ENCODE results near the gene UBE2Z.

UBE2Z gene

GRCh38 chr17:48878920-48879898 lies 29.0 kb upstream of the UBE2Z start:
- H3K4me1 ChIP-seq (ENCODE audit: control insufficient read depth, insufficient read depth, low read length, unreplicated experiment), result no peaks in the 10 kb centered on the region
- no peak overlapping the region for H3K4me3 ChIP-seq (ENCODE audit: low read depth, low read length)
- H2AFZ ChIP-seq (ENCODE audit: low read length, unreplicated experiment), result no peak overlapping the region
- no peaks in the 10 kb centered on the region for H3K27me3 ChIP-seq (ENCODE audit: insufficient read depth, low read length)
- H3K79me2 ChIP-seq (ENCODE audit: control insufficient read depth, insufficient read depth, low read length, unreplicated experiment), result no peaks in the 10 kb centered on the region
- no peak overlapping the region for H3K27ac ChIP-seq (ENCODE audit: low read depth, low read length)
- no peaks in the 10 kb centered on the region for H3K36me3 ChIP-seq (ENCODE audit: insufficient read depth, low read length)

- Histone ChIP-seq H3K27me3 (ENCODE audit: insufficient read depth, low read length) (no peaks in the 10 kb centered on the region), H3K4me3 (ENCODE audit: low read depth, low read length) (no peak overlapping the region), H3K4me1 (ENCODE audit: control insufficient read depth, insufficient read depth, low read length, unreplicated experiment) (no peaks in the 10 kb centered on the region), H3K36me3 (ENCODE audit: insufficient read depth, low read length) (no peaks in the 10 kb centered on the region), H3K79me2 (ENCODE audit: control insufficient read depth, insufficient read depth, low read length, unreplicated experiment) (no peaks in the 10 kb centered on the region), H2AFZ (ENCODE audit: low read length, unreplicated experiment) (no peak overlapping the region), H3K27ac (ENCODE audit: low read depth, low read length) (no peak overlapping the region)
Observed at GRCh38 chr17:48882272-48882671, 25.9 kb upstream of the UBE2Z start.

- Histone ChIP-seq H3K36me3 (ENCODE audit: insufficient read depth, low read length) (no peaks in the 10 kb centered on the region), H3K4me3 (ENCODE audit: low read depth, low read length) (no peak overlapping the region), H3K79me2 (ENCODE audit: control insufficient read depth, insufficient read depth, low read length, unreplicated experiment) (no peaks in the 10 kb centered on the region), H3K4me1 (ENCODE audit: control insufficient read depth, insufficient read depth, low read length, unreplicated experiment) (no peaks in the 10 kb centered on the region), H3K27ac (ENCODE audit: low read depth, low read length) (no peak overlapping the region), H2AFZ (ENCODE audit: low read length, unreplicated experiment) (no peak overlapping the region), H3K27me3 (ENCODE audit: insufficient read depth, low read length) (no peaks in the 10 kb centered on the region)
Observed at GRCh38 chr17:48883171-48883570, 25.0 kb upstream of the UBE2Z start.

GRCh38 chr17:48890086-48890485 lies 18.1 kb upstream of the UBE2Z start:
- Histone ChIP-seq H3K36me3 (ENCODE audit: insufficient read depth, low read length) (no peaks in the 10 kb centered on the region), H3K4me1 (ENCODE audit: control insufficient read depth, insufficient read depth, low read length, unreplicated experiment) (peaks cover 6% of the 10 kb centered on the region), H2AFZ (ENCODE audit: low read length, unreplicated experiment) (no peak overlapping the region), H3K27me3 (ENCODE audit: insufficient read depth, low read length) (no peaks in the 10 kb centered on the region), H3K79me2 (ENCODE audit: control insufficient read depth, insufficient read depth, low read length, unreplicated experiment) (peaks cover 22% of the 10 kb centered on the region), H3K4me3 (ENCODE audit: low read depth, low read length) (no peak overlapping the region), H3K27ac (ENCODE audit: low read depth, low read length) (no peak overlapping the region)

GRCh38 chr17:48892940-48893645 lies 15.1 kb upstream of the UBE2Z start:
- H3K4me1 ChIP-seq (ENCODE audit: control insufficient read depth, insufficient read depth, low read length, unreplicated experiment), result peaks cover 12% of the 10 kb centered on the region
- peaks cover 9% of the 10 kb centered on the region; the same call in 1 of the 2 replicates for H3K36me3 ChIP-seq (ENCODE audit: insufficient read depth, low read length)
- peaks cover 22% of the 10 kb centered on the region for H3K79me2 ChIP-seq (ENCODE audit: control insufficient read depth, insufficient read depth, low read length, unreplicated experiment)
- peak overlapping the region; percentile 28; the same call in 1 of the 2 replicates for H3K27ac ChIP-seq (ENCODE audit: low read depth, low read length)
- H3K27me3 ChIP-seq (ENCODE audit: insufficient read depth, low read length), result no peaks in the 10 kb centered on the region
- peak overlapping the region; percentile 88 for H3K4me3 ChIP-seq (ENCODE audit: low read depth, low read length)
- peak overlapping the region; percentile 61 for H2AFZ ChIP-seq (ENCODE audit: low read length, unreplicated experiment)

- peaks cover 22% of the 10 kb centered on the region for H3K79me2 ChIP-seq (ENCODE audit: control insufficient read depth, insufficient read depth, low read length, unreplicated experiment)
- no peaks in the 10 kb centered on the region for H3K27me3 ChIP-seq (ENCODE audit: insufficient read depth, low read length)
- no peak overlapping the region for H3K27ac ChIP-seq (ENCODE audit: low read depth, low read length)
- H3K36me3 ChIP-seq (ENCODE audit: insufficient read depth, low read length), result peaks cover 13% of the 10 kb centered on the region; the same call in 1 of the 2 replicates
- H2AFZ ChIP-seq (ENCODE audit: low read length, unreplicated experiment), result no peak overlapping the region
- peaks cover 13% of the 10 kb centered on the region for H3K4me1 ChIP-seq (ENCODE audit: control insufficient read depth, insufficient read depth, low read length, unreplicated experiment)
- peak overlapping the region; percentile 88 for H3K4me3 ChIP-seq (ENCODE audit: low read depth, low read length)
Observed at GRCh38 chr17:48893646-48894508, 14.3 kb upstream of the UBE2Z start.

GRCh38 chr17:48894886-48895285 lies 13.3 kb upstream of the UBE2Z start:
- Histone ChIP-seq H3K27ac (ENCODE audit: low read depth, low read length) (no peak overlapping the region), H3K4me3 (ENCODE audit: low read depth, low read length) (no peak overlapping the region; the same call in 1 of the 2 replicates)

GRCh38 chr17:48901241-48901640 lies 7.0 kb upstream of the UBE2Z start:
- peaks cover 21% of the 10 kb centered on the region for H3K4me1 ChIP-seq (ENCODE audit: control insufficient read depth, insufficient read depth, low read length, unreplicated experiment)
- no peak overlapping the region for H3K27ac ChIP-seq (ENCODE audit: low read depth, low read length)
- H2AFZ ChIP-seq (ENCODE audit: low read length, unreplicated experiment), result no peak overlapping the region
- no peak overlapping the region for H3K4me3 ChIP-seq (ENCODE audit: low read depth, low read length)
- no peaks in the 10 kb centered on the region for H3K27me3 ChIP-seq (ENCODE audit: insufficient read depth, low read length)
- H3K36me3 ChIP-seq (ENCODE audit: insufficient read depth, low read length), result peaks cover 13% of the 10 kb centered on the region; the same call in 1 of the 2 replicates
- peaks cover 3% of the 10 kb centered on the region for H3K79me2 ChIP-seq (ENCODE audit: control insufficient read depth, insufficient read depth, low read length, unreplicated experiment)

More at GRCh38 chr17:48894886-48895285, 13.3 kb upstream of the UBE2Z start:
- no peaks in the 10 kb centered on the region for H3K27me3 ChIP-seq (ENCODE audit: insufficient read depth, low read length)
- H2AFZ ChIP-seq (ENCODE audit: low read length, unreplicated experiment), result no peak overlapping the region
- H3K79me2 ChIP-seq (ENCODE audit: control insufficient read depth, insufficient read depth, low read length, unreplicated experiment), result peaks cover 22% of the 10 kb centered on the region
- peaks cover 17% of the 10 kb centered on the region for H3K4me1 ChIP-seq (ENCODE audit: control insufficient read depth, insufficient read depth, low read length, unreplicated experiment)
- peaks cover 13% of the 10 kb centered on the region; the same call in 1 of the 2 replicates for H3K36me3 ChIP-seq (ENCODE audit: insufficient read depth, low read length)

GRCh38 chr17:48903401-48903800 lies 4.8 kb upstream of the UBE2Z start:
- Histone ChIP-seq H3K79me2 (ENCODE audit: control insufficient read depth, insufficient read depth, low read length, unreplicated experiment) (peaks cover 3% of the 10 kb centered on the region), H2AFZ (ENCODE audit: low read length, unreplicated experiment) (no peak overlapping the region), H3K27me3 (ENCODE audit: insufficient read depth, low read length) (no peaks in the 10 kb centered on the region), H3K27ac (ENCODE audit: low read depth, low read length) (no peak overlapping the region), H3K4me3 (ENCODE audit: low read depth, low read length) (no peak overlapping the region), H3K36me3 (ENCODE audit: insufficient read depth, low read length) (peaks cover 1% of the 10 kb centered on the region; the same call in 1 of the 2 replicates), H3K4me1 (ENCODE audit: control insufficient read depth, insufficient read depth, low read length, unreplicated experiment) (peaks cover 19% of the 10 kb centered on the region)

- H3K4me1 ChIP-seq (ENCODE audit: control insufficient read depth, insufficient read depth, low read length, unreplicated experiment), result peaks cover 19% of the 10 kb centered on the region
- no peaks in the 10 kb centered on the region for H3K27me3 ChIP-seq (ENCODE audit: insufficient read depth, low read length)
- peaks cover 7% of the 10 kb centered on the region for H3K79me2 ChIP-seq (ENCODE audit: control insufficient read depth, insufficient read depth, low read length, unreplicated experiment)
- H3K27ac ChIP-seq (ENCODE audit: low read depth, low read length), result no peak overlapping the region
- H3K4me3 ChIP-seq (ENCODE audit: low read depth, low read length), result no peak overlapping the region
- H2AFZ ChIP-seq (ENCODE audit: low read length, unreplicated experiment), result no peak overlapping the region
- H3K36me3 ChIP-seq (ENCODE audit: insufficient read depth, low read length), result no peaks in the 10 kb centered on the region
Observed at GRCh38 chr17:48904428-48904827, 3.8 kb upstream of the UBE2Z start.

All from ACC112 (cell line).